GM19099 (cell line): ENCODE results near the gene HMGCS1.

Source experiments
- POLR2A ChIP-seq: IDR thresholded peaks from 3 replicates; pipeline ENCODE4 v1.6.1; 2011; ENCODE audit warnings: low read depth; ENCODE audit not compliant: insufficient read length; ENCODE audit errors: extremely low read depth

Gene HMGCS1

DNA sequence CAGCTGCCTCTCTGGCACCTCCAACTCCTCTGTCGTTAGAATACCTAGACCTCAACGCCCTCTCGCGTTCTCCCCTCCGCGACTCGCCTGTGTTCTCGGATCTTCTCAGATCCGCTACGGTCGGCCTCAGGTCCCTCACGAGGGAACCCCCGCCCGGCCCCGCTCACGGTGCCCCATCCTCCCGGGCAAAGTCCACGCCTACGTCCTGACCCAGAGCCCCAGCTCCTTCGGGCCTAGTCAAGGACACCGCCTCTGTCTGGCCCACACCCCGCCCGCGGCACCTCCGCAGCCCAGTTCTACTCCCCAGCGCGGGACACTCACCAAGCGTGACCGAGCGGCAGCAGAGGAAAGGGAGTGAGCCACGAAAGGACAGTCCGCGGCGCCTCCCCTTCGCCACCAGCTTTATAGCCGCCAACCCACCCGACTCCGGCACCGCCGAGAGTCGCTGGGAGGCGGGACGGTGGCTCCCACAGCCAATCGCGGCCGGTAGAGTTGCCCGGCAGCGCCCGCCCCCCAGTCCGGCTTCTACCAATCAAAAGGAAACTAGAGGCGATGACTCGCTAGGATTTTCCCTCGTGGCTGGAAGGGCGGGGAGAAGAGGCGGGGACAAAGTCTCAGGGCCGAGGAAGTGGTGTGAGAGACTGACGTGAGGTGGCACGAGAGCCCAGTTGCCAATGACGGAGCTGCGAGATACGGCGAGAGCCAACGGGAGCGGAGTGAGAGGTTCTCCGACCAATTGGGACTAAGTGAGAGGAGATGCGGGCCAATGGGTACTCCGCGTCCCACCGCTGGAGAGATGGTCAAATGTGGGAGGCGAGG, at the start of gene HMGCS1:
Gene HMGCS1 (minus strand): TSS at position 378 of the 819 bp plus-strand sequence. CDS start 14,447 bp downstream, outside the sequence.
- peak; percentile 98 for TF ChIP-seq POLR2A

DNA sequence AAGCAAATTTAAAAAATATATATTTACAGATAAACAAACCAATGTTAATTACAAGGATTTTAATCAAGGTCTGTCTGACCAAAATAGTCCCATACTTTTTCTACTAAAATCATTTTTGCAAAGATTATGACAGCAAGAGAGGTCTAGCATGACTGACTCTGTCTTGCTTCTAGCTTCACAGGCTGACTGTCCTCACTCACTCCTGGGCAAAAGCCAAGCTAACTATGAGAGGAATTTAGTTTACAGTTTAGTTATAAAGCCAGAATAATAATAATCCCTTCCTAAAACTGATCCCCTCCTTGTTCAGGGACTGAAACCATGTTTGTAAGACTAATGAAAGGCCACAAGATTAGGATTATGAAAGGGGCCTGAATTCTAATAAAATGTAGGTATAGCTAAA, 45.5 kb upstream of the HMGCS1 start:
- TF ChIP-seq POLR2A, result no peak

DNA sequence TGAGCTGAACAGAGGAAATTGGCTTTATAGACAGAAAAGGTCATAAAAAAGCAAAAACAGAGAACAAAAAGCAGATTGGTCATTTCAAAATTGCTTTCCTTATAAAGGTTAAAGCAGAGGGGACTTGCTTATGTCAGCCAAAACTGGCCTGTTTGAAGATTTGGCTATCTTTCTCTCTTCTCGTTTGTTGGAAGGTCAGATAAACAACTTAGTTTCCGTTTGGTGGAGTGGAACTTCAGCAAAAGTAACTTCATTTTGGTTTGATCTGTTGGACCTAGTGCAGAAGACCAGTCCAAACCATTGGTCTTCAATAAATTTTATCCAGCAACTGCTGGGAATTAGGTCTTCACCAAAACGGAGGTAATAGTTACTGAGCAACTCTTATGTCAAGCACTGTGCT, 45.1 kb upstream of the HMGCS1 start:
- no peak for TF ChIP-seq POLR2A

DNA sequence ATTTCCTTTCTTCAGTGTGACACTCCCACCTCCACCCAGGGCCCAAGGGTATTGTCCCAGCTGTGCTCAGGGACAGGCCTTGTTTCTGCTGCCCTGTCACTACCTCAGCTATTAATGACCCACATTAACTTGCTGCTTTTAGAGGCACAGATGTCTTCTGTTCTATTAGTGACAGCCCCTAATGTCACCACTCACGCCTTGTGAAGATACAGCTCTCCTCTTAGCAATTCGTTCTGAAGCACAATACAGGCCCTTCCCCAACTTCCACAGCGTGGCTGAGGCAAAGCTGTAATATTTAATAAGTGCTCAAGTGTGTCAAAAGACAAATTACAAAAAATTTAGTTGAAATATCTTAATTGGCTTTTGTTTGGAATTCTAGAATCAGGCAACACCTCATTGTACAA, 44.7 kb upstream of the HMGCS1 start:
- TF ChIP-seq POLR2A, result no peak

DNA sequence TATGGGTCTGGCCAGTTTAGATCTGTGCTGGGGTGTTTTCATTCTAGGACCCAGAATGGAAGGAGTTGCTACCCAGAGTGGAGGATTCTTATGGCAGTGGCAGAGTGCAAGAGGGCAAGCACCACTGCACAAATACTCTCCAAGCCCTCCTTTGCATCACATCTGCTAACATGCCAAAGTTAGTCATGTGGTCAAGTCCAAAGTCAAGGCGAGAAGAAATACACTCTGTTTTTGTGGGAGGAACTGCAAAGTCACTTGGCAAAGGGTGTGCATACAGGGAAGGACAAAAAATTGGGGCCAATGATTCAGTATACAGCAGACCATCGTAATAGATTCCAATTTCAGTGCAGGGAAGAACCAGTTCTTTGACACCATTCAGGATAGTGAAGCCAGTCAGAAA, 43.9 kb upstream of the HMGCS1 start:
- no peak for TF ChIP-seq POLR2A

GRCh38 chr5:43354774-43355173, 41.6 kb upstream of the HMGCS1 start:
- TF ChIP-seq POLR2A, result no peak

DNA sequence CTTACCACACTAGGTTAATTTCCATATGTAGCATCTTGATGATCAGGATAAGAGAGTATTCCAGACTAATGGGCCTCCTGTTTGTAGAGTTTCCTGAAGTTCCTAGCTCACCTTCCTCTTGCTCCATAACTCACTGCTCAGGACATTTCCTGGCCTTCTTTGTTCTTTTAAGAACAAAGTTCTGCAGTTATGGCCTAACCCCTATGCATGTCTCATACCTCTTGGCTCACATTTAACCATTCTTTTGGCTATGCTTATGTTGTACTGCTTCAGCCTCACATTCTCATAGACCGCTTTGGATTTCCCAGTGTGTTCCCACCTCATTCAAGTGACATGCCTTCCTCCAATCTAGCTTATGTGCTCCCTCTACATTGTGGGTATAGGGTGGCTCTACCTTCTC, 40.5 kb upstream of the HMGCS1 start:
- no peak for TF ChIP-seq POLR2A

DNA sequence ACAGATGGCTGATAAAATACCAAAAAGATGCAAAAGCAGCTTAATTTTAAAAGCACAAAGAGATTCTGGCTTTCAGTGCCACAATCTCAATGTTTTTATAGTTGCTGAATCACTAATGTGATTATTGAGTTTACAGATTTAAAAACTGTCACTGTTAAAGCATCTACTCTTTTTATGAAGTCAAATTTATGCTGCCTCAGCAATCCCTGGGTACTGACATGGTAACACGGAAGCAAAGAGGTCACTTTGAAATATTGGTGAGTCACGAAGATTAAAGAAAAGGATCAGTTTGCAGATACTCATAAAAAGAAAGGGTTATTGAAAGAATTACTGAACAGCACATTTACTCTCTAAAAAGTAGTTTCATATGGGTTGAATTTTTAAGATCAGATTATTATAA, 39.7 kb upstream of the HMGCS1 start:
- TF ChIP-seq POLR2A, result no peak

GRCh38 chr5:43352131-43352530, 38.9 kb upstream of the HMGCS1 start:
- no peak for TF ChIP-seq POLR2A

GRCh38 chr5:43348861-43349363, 35.7 kb upstream of the HMGCS1 start:
- no peak for TF ChIP-seq POLR2A

DNA sequence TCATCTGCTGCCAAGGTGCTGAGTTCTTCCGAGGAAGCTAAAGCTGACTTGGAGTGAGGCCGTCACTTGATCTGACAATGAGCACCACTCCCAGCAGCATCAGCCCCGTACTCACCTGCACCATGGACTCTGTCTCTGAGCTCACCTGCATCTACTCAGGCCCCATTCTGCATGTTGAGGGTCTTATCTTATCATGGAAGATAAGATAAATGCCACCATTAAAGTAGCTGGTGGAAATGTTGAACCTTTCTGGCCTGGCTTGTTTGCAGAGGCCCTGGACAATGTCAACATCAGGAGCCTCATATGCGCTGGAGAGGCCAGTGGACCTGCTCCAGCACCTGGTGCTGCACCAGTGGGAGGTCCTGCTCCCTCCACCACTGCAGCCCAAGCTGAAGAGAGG, 35.0 kb upstream of the HMGCS1 start:
- no peak for TF ChIP-seq POLR2A

DNA sequence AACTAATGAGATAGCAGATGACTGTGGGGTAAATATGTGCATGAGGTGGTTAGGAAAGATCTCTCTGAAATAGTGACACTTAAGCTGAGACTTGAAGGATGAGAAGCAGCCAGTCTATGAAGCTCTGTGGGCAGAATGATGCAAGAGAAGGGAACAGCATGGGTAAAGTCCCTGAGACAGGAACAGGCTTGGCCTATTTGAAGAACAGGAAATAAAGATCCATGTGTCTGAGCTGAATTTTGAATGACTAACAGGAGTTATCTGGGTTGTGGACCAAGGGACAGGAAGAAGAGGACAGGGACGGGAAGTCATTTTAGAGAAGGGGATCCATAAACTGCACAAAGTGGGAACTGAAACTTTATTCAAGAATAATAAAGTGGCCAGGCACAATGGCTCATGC, 25.6 kb upstream of the HMGCS1 start:
- TF ChIP-seq POLR2A, result no peak

- TF ChIP-seq POLR2A, result no peak
Observed at GRCh38 chr5:43336159-43336558, 22.9 kb upstream of the HMGCS1 start.

GRCh38 chr5:43335681-43336080, 22.5 kb upstream of the HMGCS1 start:
- TF ChIP-seq POLR2A, result no peak

GRCh38 chr5:43332401-43332800, 19.2 kb upstream of the HMGCS1 start:
- TF ChIP-seq POLR2A, result no peak

DNA sequence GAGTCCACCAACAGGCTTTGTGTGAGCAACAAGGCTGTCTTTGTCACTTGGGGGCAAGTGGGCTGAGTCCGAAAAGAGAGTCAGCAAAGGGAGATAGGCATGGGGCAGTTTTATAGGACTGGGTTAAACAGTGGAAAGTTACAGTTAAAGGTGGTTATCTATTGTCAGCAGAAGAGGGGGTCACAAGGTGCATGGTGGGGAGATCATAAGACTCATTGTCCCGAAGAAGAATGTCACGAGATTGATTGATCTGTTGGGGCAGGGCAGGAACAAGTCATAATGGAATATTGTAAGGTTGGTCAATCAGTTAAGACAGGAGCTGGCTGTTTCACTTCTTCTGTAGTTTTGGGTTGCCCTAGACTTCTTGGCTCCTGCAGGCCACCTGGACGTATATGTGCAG, 7.6 kb upstream of the HMGCS1 start:
- no peak for TF ChIP-seq POLR2A

- TF ChIP-seq POLR2A, result no peak
Observed at GRCh38 chr5:43316421-43316820, 3.2 kb upstream of the HMGCS1 start.
